HEK293 (cell line): ENCODE measurements around the gene SAMD4A.

Experiments used
- CTCF ChIP-seq: fragments of 450-650 bp; formaldehyde crosslinking; IDR thresholded peaks from 2 replicates; pipeline ENCODE4 v1.5.1; 2016; ENCODE audit warnings: missing biosample characterization, missing genetic modification characterization
- GLIS2 ChIP-seq: fragments of 450-650 bp; formaldehyde crosslinking; IDR thresholded peaks from 2 replicates; pipeline ENCODE4 v1.5.1; 2016; ENCODE audit warnings: missing biosample characterization, missing genetic modification characterization
- HOXD13 ChIP-seq: sonication (generic); formaldehyde crosslinking; IDR thresholded peaks from 2 replicates; pipeline ENCODE4 v1.8.0; 2022; ENCODE audit warnings: missing genetic modification reagents, borderline replicate concordance
- KLF16 ChIP-seq: fragments of 450-650 bp; formaldehyde crosslinking; IDR thresholded peaks from 2 replicates; pipeline ENCODE4 v1.5.1; 2017; ENCODE audit warnings: missing biosample characterization, missing genetic modification characterization
- MYNN ChIP-seq: fragments of 450-650 bp; formaldehyde crosslinking; IDR thresholded peaks from 2 replicates; pipeline ENCODE4 v1.5.1; 2016; ENCODE audit warnings: missing biosample characterization, missing genetic modification characterization, borderline replicate concordance
- SP2 ChIP-seq: fragments of 450-650 bp; formaldehyde crosslinking; IDR thresholded peaks from 2 replicates; pipeline ENCODE4 v1.5.1; 2016; ENCODE audit warnings: missing biosample characterization, missing genetic modification characterization
- YY1 ChIP-seq: fragments of 450-650 bp; formaldehyde crosslinking; IDR thresholded peaks from 2 replicates; pipeline ENCODE4 v1.5.1; 2018; ENCODE audit warnings: missing biosample characterization, missing genetic modification characterization
- ZNF19 ChIP-seq: fragments of 450-650 bp; formaldehyde crosslinking; IDR thresholded peaks from 2 replicates; pipeline ENCODE4; 2016; ENCODE audit warnings: missing biosample characterization, missing genetic modification characterization, low read depth
- ZNF350 ChIP-seq: fragments of 450-650 bp; formaldehyde crosslinking; IDR thresholded peaks from 2 replicates; pipeline ENCODE4 v1.5.0; 2017; ENCODE audit warnings: missing biosample characterization, mild to moderate bottlenecking, missing genetic modification characterization
- ZNF561 ChIP-seq: fragments of 450-650 bp; IDR thresholded peaks from 2 replicates; pipeline ENCODE4 v1.5.1; 2018; ENCODE audit warnings: missing biosample characterization, missing genetic modification characterization, borderline replicate concordance
- ZNF629 ChIP-seq: fragments of 450-650 bp; formaldehyde crosslinking; IDR thresholded peaks from 2 replicates; pipeline ENCODE4 v1.5.1; 2017; ENCODE audit warnings: missing biosample characterization, missing genetic modification characterization
- ZNF704 ChIP-seq: fragments of 450-650 bp; formaldehyde crosslinking; IDR thresholded peaks from 2 replicates; pipeline ENCODE4 v1.5.1; 2016; ENCODE audit warnings: missing biosample characterization, missing genetic modification characterization
- ZNF777 ChIP-seq: fragments of 450-650 bp; formaldehyde crosslinking; IDR thresholded peaks from 2 replicates; pipeline ENCODE4 v1.5.1; 2017; ENCODE audit warnings: missing biosample characterization, missing genetic modification characterization, borderline replicate concordance
- ZXDB ChIP-seq: fragments of 450-650 bp; formaldehyde crosslinking; IDR thresholded peaks from 2 replicates; pipeline ENCODE4 v1.5.1; 2016; ENCODE audit warnings: missing biosample characterization, missing genetic modification characterization

DNA sequence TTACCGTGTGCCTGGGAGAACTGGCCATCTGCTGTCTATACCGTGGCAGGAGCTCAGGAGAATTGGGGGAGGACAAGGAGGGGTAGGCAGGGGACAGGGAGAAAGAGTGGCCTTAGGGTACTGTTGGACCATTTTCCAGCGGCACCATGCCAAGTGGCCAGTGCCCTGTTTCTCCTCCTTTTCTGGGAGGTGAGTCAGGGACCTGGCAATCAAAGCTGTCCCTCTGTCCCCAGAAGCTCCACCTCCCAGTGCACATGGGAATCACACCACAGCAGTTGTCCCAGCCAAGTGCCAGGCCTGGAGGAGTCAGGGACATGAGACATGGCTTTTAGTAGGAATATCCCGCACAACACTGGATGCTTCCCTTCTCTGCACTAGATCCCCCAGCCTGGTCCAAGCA, 217.7 kb downstream of the SAMD4A start:
- TF ChIP-seq ZNF19 (tag by site-specific recombination): no peak
- TF ChIP-seq CTCF (tag by site-specific recombination): no peak
- TF ChIP-seq GLIS2 (tag by site-specific recombination): no peak
- no peak for TF ChIP-seq ZNF704
- TF ChIP-seq KLF16 (tag by site-specific recombination): no peak
- no peak for TF ChIP-seq ZNF629 (tag by site-specific recombination)
- TF ChIP-seq ZNF350: no peak
- TF ChIP-seq SP2 (tag by site-specific recombination): no peak
- TF ChIP-seq ZNF561: no peak
- TF ChIP-seq MYNN (tag by site-specific recombination): no peak
- TF ChIP-seq YY1 (tag by site-specific recombination): no peak
- no peak for TF ChIP-seq HOXD13 (CRISPR knock-in tag)
- TF ChIP-seq ZNF777 (tag by site-specific recombination): no peak
- TF ChIP-seq ZXDB: no peak
